PC-9 (cell line): Measurements from ENCODE around the gene ARSG. TPM values are rescaled to one million over a fixed set of nuclear protein-coding genes. Genes with fewer than 3 reads are reported as not detected.
"Not testable (repeated sequence)": the region's sequence is repeated elsewhere in the genome, so short reads cannot be mapped to it uniquely, and the experiment has no call there.

ENCODE experiments used
- BruUV-seq: library from RNA; stranded (reverse); fragments of 400-500 nt; replicated peaks from 2 replicates; lab custom pipeline; 2021; lab: Mats Ljungman, UMichigan
- CTCF ChIA-PET: fragments of 300-600 bp; sonication (Branson Sonifier 250); formaldehyde crosslinking; loops from one replicate; lab custom pipeline; 2022; ENCODE audit warnings: antibody characterized with exemption; lab: Charles Lee
- POLR2A ChIA-PET: fragments of 300-600 bp; sonication (Branson Sonifier 250); formaldehyde crosslinking; loops from one replicate; lab custom pipeline; 2022; ENCODE audit warnings: antibody characterized with exemption; ENCODE audit not compliant: unreplicated experiment; lab: Charles Lee
- DNase-seq, 2 experiments: peaks; one replicate each; pipeline versions ENCODE4 v3.0.0 to v3.0.0-alpha.2; 2015 to 2022; ENCODE audit warnings: mixed read lengths in 1 of 2
- H2AFZ ChIP-seq: fragments of 200-600 bp; sonication (generic); 2 replicates; pipeline ENCODE4 v1.8.1; 2017; ENCODE audit warnings: antibody characterized with exemption
- H3F3A ChIP-seq: fragments of 200-600 bp; sonication (generic); 2 replicates; pipeline ENCODE4 v1.8.1; 2017; ENCODE audit warnings: antibody characterized with exemption, mild to moderate bottlenecking, low read depth; ENCODE audit not compliant: insufficient read depth
- H3K27ac ChIP-seq: fragments of 200-600 bp; sonication (generic); 2 replicates; pipeline ENCODE4 v1.6.1; 2016; ENCODE audit warnings: mixed run types
- H3K27me3 ChIP-seq: fragments of 200-600 bp; sonication (generic); 2 replicates; pipeline ENCODE4 v1.6.1; 2016; ENCODE audit warnings: low read depth, mixed run types; ENCODE audit not compliant: insufficient read depth
- H3K36me3 ChIP-seq: fragments of 200-600 bp; sonication (generic); 2 replicates; pipeline ENCODE4 v1.6.1; 2016; ENCODE audit warnings: low read depth, mixed run types
- H3K4me1 ChIP-seq: fragments of 200-600 bp; sonication (generic); replicated peaks from 2 replicates; pipeline ENCODE4 v1.6.1; 2016; ENCODE audit warnings: mixed run types; ENCODE audit not compliant: insufficient read depth
- H3K4me2 ChIP-seq: fragments of 200-600 bp; sonication (generic); 2 replicates; pipeline ENCODE4 v1.6.1; 2017; ENCODE audit warnings: mixed run types
- H3K4me3 ChIP-seq: fragments of 200-600 bp; sonication (generic); 2 replicates; pipeline ENCODE4 v1.6.1; 2016; ENCODE audit warnings: mixed run types
- H3K79me2 ChIP-seq: fragments of 200-600 bp; sonication (generic); 2 replicates; pipeline ENCODE4 v1.6.1; 2017; ENCODE audit warnings: low read depth, mixed run types
- H3K9me2 ChIP-seq: fragments of 200-600 bp; sonication (generic); 2 replicates; pipeline ENCODE4 v1.8.1; 2017; ENCODE audit warnings: mild to moderate bottlenecking; ENCODE audit not compliant: insufficient read depth
- H3K9me3 ChIP-seq: fragments of 200-600 bp; sonication (generic); 2 replicates; pipeline ENCODE4 v1.8.1; 2016; ENCODE audit warnings: low read depth; ENCODE audit not compliant: insufficient read depth
- H4K20me1 ChIP-seq: fragments of 200-600 bp; sonication (generic); 2 replicates; pipeline ENCODE4 v1.8.1; 2017; ENCODE audit not compliant: insufficient read depth
- EZH2 ChIP-seq: fragments of 200-600 bp; sonication (generic); IDR thresholded peaks from 2 replicates; pipeline ENCODE4 v1.8.0; 2017; ENCODE audit warnings: antibody characterized with exemption, low read depth
- intact Hi-C: fragments of 100-400 bp; cut with micrococcal nuclease; formaldehyde crosslinking; loops from one replicate; pipeline ENCODE4 v1.10.0; 2022; ENCODE audit not compliant: unreplicated experiment
- total RNA-seq: library from RNA; stranded (reverse); gene quantifications from 2 replicates; pipeline ENCODE4 v1.2.3, GENCODE V29; 2021
- TF ChIP-seq, protein P1 (sequence below): fragments of 200-600 bp; sonication (generic); conservative IDR thresholded peaks from 2 replicates; pipeline ENCODE4 v1.6.1; 2017; ENCODE audit warnings: mixed run types, antibody characterized with exemption, mild to moderate bottlenecking, moderate library complexity

ARSG gene
- total RNA-seq, 1 experiment from 2014 or later, result 4.0 TPM

DNA sequence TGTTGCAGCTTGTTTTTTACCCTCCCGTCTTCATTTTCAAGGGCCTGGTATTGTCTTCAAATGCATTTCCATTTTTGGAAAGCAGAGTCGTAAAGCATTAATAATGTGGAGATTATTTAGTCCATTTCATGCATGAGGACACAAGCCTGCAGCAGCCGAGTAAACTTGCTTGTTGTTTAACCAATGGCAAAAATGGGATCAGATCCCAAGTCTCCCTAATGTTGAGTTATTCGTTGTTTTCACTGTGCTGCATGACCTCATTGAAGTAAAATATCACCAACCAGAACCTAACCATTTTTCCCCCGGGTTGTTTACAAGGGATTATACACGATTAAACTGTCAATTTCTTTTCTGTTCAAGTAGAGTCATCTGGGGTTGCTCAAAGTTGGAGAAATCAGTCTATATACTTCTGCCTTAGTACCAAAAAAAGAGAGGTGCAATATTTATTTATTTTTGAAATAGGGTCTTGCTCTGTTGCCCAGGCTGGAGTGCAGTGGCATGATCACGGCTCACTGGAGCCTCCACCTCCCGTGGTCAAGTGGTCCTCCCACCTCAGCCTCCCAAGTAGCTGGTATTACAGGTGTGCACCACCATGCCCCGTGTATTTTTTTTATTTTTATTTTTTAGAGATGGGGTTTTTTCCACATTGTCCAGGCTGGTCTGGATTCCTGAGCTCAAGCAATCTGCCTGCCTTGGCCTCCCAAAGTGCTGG, 31.1 kb upstream of the ARSG start:
- Histone ChIP-seq H3K9me3 (no peaks in the 10 kb centered on the region), H3K27me3 (no peaks in the 10 kb centered on the region), H3K79me2 (no peaks in the 10 kb centered on the region), H2AFZ (no peak overlapping the region), H3K4me3 (no peak overlapping the region), H3K4me2 (no peak overlapping the region), H3K4me1 (peaks cover 10% of the 10 kb centered on the region; the same call in 1 of the 2 replicates), H3F3A (no peaks in the 10 kb centered on the region; the same call in 1 of the 2 replicates), H3K36me3 (no peaks in the 10 kb centered on the region), H4K20me1 (no peaks in the 10 kb centered on the region), H3K27ac (no peak overlapping the region), H3K9me2 (no peaks in the 10 kb centered on the region)
- POLR2A ChIA-PET, result interaction anchor here (0.7 kb wide), 1 partner anchor 13 kb away, joined by 5 read pairs; no protein-coding TSS in a partner anchor
- no peak for DNase-seq
- CTCF ChIA-PET, result no interaction called here
- intact Hi-C loops, result no loop called here
- TF ChIP-seq EZH2, result no peak
- TF ChIP-seq, protein P1, sequence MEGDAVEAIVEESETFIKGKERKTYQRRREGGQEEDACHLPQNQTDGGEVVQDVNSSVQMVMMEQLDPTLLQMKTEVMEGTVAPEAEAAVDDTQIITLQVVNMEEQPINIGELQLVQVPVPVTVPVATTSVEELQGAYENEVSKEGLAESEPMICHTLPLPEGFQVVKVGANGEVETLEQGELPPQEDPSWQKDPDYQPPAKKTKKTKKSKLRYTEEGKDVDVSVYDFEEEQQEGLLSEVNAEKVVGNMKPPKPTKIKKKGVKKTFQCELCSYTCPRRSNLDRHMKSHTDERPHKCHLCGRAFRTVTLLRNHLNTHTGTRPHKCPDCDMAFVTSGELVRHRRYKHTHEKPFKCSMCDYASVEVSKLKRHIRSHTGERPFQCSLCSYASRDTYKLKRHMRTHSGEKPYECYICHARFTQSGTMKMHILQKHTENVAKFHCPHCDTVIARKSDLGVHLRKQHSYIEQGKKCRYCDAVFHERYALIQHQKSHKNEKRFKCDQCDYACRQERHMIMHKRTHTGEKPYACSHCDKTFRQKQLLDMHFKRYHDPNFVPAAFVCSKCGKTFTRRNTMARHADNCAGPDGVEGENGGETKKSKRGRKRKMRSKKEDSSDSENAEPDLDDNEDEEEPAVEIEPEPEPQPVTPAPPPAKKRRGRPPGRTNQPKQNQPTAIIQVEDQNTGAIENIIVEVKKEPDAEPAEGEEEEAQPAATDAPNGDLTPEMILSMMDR, result no peak
- no TSS peak for BruUV-seq

DNA sequence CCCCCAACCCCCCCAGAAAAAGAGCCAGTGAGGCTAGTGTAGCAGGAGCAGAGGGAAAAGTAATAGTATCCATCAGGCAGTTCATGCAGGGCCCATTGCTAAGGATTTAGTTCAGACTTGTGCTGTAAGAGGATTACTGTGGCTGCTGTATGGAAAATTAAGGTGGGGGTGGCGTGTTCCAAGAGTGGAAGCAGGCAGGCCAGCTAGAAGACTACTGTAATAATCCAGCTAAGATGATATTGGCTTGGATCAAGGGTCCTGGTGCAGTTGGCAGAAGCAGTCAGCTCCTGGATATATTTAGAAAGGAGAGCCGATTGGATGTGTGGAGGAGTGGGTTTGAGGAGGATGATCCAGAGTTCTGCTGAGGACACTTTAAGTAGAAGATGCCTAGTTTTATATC, 28.8 kb upstream of the ARSG start:
- H3K4me3 ChIP-seq, H3K4me1 ChIP-seq, H3K9me3 ChIP-seq, intact Hi-C loops, BruUV-seq, H4K20me1 ChIP-seq, H2AFZ ChIP-seq, CTCF ChIA-PET, H3K27me3 ChIP-seq, H3K27ac ChIP-seq, H3K36me3 ChIP-seq, H3K79me2 ChIP-seq, POLR2A ChIA-PET, H3K9me2 ChIP-seq, H3F3A ChIP-seq, DNase-seq, H3K4me2 ChIP-seq: not testable (repeated sequence)

DNA sequence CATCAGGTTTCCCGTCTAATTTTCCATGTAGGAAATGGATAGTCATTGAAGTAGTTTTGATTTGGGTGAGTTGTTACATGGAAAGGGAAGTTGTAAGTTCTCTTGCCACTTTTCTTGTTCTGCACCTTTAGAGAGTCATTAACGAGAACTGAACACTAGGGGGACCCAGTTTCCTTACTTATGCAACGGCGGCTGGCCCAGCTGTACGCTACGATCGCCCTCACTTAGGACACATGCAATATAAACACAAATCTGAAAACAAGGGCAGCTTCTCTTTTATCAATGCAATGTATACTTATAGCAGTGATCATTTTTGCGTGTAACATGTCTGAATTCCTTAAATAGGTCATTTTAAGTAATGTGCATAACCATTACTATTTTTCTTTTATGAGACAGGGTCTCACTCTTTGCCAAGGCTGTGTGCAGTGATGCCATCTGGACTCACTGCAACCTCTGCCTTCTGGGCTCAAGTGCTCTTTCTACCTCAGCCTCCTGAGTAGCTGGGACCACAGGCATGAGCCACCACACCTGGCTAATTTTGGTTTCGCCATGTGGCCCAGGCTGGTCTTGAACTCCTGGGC, 28.1 kb upstream of the ARSG start:
- DNase-seq, H3K79me2 ChIP-seq, H3K9me2 ChIP-seq, H3K4me3 ChIP-seq, BruUV-seq, H2AFZ ChIP-seq, H3K4me1 ChIP-seq, POLR2A ChIA-PET, H3K36me3 ChIP-seq, H3K27me3 ChIP-seq, H3K27ac ChIP-seq, H3K4me2 ChIP-seq, H4K20me1 ChIP-seq, H3K9me3 ChIP-seq, H3F3A ChIP-seq: not testable (repeated sequence)
- TF ChIP-seq, protein P1, result peak; percentile 74
- intact Hi-C loops, result loop anchor here (1.0 kb wide), 2 partner anchors 136 to 173 kb away; no protein-coding TSS in a partner anchor
- CTCF ChIA-PET, result interaction anchor here (0.5 to 2.8 kb wide), 2 partner anchors 106 to 136 kb away, joined by 4 to 17 read pairs; no protein-coding TSS in a partner anchor

- intact Hi-C loops, CTCF ChIA-PET: not testable (repeated sequence)
- POLR2A ChIA-PET, result interaction anchor here (0.6 kb wide), 1 partner anchor 209 kb away, joined by 7 read pairs; no protein-coding TSS in a partner anchor
Observed at GRCh38 chr17:68265833-68266232, 25.5 kb upstream of the ARSG start.

More at GRCh38 chr17:68265833-68266232, 25.5 kb upstream of the ARSG start:
- H3K36me3 ChIP-seq, H3F3A ChIP-seq, H4K20me1 ChIP-seq, DNase-seq, H3K4me2 ChIP-seq, H2AFZ ChIP-seq, H3K9me2 ChIP-seq, H3K27ac ChIP-seq, H3K4me1 ChIP-seq, H3K27me3 ChIP-seq, H3K4me3 ChIP-seq, H3K9me3 ChIP-seq, H3K79me2 ChIP-seq, BruUV-seq: not testable (repeated sequence)
